NT2/D1 (cell line): Measurements from ENCODE around the gene ECM1.

ENCODE experiments used
- YY1 ChIP-seq: IDR thresholded peaks from 2 replicates; pipeline ENCODE4 v1.6.1; 2011; ENCODE audit not compliant: insufficient read length, insufficient read depth
- ZNF274 ChIP-seq: IDR thresholded peaks from 2 replicates; pipeline ENCODE4 v1.6.1; 2011; ENCODE audit warnings: mild to moderate bottlenecking, low read depth, low read length

DNA sequence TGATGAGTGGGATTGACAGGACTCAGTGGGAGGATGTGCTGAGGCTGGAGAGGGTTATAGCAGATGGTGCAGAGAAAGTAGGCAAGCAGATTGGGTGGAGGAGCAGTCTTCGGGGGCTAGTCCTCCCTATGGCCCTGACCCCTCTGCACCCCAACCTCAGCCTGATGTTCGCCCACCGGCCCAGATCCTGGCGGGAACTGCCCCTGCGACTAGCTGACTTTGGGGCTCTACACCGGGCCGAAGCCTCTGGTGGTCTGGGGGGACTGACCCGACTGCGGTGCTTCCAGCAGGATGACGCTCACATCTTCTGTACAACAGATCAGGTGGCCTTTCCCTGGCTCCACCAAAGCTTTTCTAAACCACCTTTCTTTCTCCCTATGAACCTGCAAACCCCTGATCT is 9.6 kb upstream of the ECM1 start:
- no peak for TF ChIP-seq ZNF274
- no peak for TF ChIP-seq YY1
